Measurements from ENCODE around the gene EGFLAM. TPM values are rescaled to one million over a fixed set of nuclear protein-coding genes. Genes with fewer than 3 reads are reported as not detected.

Gene EGFLAM
- total RNA-seq, 2 experiments from 2014 or later, result not detected

- Mint-ChIP-seq H3K9me3 (no peaks in the 10 kb centered on the region), H3K27me3 (peaks cover 20% of the 10 kb centered on the region), H3K4me3 (no peak overlapping the region), H3K27ac (no peak overlapping the region), H3K36me3 (ENCODE audit: low read depth) (no peaks in the 10 kb centered on the region), H3K4me1 (ENCODE audit: low read depth) (peaks cover 16% of the 10 kb centered on the region)
- TF ChIP-seq, protein P1, sequence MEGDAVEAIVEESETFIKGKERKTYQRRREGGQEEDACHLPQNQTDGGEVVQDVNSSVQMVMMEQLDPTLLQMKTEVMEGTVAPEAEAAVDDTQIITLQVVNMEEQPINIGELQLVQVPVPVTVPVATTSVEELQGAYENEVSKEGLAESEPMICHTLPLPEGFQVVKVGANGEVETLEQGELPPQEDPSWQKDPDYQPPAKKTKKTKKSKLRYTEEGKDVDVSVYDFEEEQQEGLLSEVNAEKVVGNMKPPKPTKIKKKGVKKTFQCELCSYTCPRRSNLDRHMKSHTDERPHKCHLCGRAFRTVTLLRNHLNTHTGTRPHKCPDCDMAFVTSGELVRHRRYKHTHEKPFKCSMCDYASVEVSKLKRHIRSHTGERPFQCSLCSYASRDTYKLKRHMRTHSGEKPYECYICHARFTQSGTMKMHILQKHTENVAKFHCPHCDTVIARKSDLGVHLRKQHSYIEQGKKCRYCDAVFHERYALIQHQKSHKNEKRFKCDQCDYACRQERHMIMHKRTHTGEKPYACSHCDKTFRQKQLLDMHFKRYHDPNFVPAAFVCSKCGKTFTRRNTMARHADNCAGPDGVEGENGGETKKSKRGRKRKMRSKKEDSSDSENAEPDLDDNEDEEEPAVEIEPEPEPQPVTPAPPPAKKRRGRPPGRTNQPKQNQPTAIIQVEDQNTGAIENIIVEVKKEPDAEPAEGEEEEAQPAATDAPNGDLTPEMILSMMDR (IDR thresholded peaks at IDR 0.05), result no peak
- intact Hi-C loops (cut with micrococcal nuclease), result no loop called here
- ATAC-seq (no peak), DNase-seq (no peak)
- POLR2A ChIA-PET, result no interaction called here
- CTCF ChIA-PET, result interaction anchor here (0.9 kb wide), 1 partner anchor 422 kb away, joined by 4 read pairs; no protein-coding TSS in a partner anchor
Measured at GRCh38 chr5:38375423-38375822, 117.1 kb downstream of the EGFLAM start.

DNA sequence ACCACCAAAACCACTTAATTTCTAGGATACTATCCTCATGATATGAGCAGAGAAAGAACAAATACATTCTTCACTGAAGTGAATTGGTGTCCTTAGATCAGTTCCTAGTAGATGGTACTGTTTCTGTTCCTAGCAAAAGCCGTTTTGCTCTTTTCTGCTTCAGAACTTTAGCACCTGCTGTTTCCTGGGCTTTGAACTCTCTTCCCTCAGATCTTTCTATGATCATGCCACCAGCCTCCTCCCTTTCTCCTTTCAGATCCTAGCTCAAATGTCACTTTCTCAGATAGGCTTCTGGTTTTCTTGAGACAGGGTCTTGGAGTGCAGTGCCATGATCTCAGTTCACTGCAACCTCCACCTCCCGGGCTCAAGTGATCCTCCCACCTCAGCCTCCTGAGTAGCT, 118.0 kb downstream of the EGFLAM start:
- ChIA-PET POLR2A (no interaction called here), CTCF (interaction anchor here (1.0 kb wide), 1 partner anchor 432 kb away, joined by 3 read pairs; no protein-coding TSS in a partner anchor)
- Mint-ChIP-seq H3K4me1 (ENCODE audit: low read depth) (peaks cover 16% of the 10 kb centered on the region), H3K4me3 (no peak overlapping the region), H3K27me3 (peaks cover 24% of the 10 kb centered on the region), H3K36me3 (ENCODE audit: low read depth) (no peaks in the 10 kb centered on the region), H3K9me3 (no peaks in the 10 kb centered on the region), H3K27ac (no peak overlapping the region)
- intact Hi-C loops (cut with micrococcal nuclease), result no loop called here
- TF ChIP-seq, protein P1 (IDR thresholded peaks at IDR 0.05), result no peak
- ATAC-seq (no peak), DNase-seq (no peak)

DNA sequence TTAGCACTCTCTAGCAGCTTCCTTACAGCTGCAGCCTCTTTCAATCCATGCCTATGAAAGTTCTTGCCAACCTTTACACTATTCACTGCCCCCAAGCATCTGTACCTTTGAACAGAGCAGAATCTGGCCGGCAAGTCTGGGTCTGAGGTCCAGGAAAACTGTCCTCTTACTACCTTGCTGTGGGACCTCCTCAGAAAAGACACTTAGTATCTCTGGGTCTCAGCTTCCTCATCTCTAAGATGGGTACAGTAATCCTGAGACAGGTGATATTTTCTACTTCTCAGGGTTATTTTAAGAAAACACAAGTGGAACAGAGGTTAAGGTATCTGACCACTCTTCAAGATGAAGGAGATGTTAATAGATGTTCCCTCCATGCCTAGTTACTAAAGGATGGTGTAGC, 120.2 kb downstream of the EGFLAM start:
- Mint-ChIP-seq H3K9me3 (no peaks in the 10 kb centered on the region), H3K4me3 (no peak overlapping the region), H3K27ac (no peak overlapping the region), H3K36me3 (ENCODE audit: low read depth) (no peaks in the 10 kb centered on the region), H3K27me3 (peaks cover 29% of the 10 kb centered on the region), H3K4me1 (ENCODE audit: low read depth) (peaks cover 16% of the 10 kb centered on the region)
- CTCF ChIA-PET, result interaction anchor here (1.2 kb wide), 1 partner anchor 63 kb away, joined by 3 read pairs; no protein-coding TSS in a partner anchor
- ATAC-seq, result no peak
- no peak for DNase-seq
- POLR2A ChIA-PET, result no interaction called here
- intact Hi-C loops (cut with micrococcal nuclease), result no loop called here
- TF ChIP-seq, protein P1 (IDR thresholded peaks at IDR 0.05), result no peak

GRCh38 chr5:38379350-38379937, 121.1 kb downstream of the EGFLAM start:
- Mint-ChIP-seq H3K27me3 (peaks cover 28% of the 10 kb centered on the region), H3K4me3 (no peak overlapping the region), H3K4me1 (ENCODE audit: low read depth) (peaks cover 16% of the 10 kb centered on the region), H3K27ac (no peak overlapping the region), H3K9me3 (no peaks in the 10 kb centered on the region), H3K36me3 (ENCODE audit: low read depth) (no peaks in the 10 kb centered on the region)
- ChIA-PET POLR2A (no interaction called here), CTCF (interaction anchor here (1.3 kb wide), 1 partner anchor 62 kb away, joined by 3 read pairs; no protein-coding TSS in a partner anchor)
- intact Hi-C loops (cut with micrococcal nuclease), result no loop called here
- TF ChIP-seq, protein P1 (IDR thresholded peaks at IDR 0.05), result no peak
- no peak for DNase-seq
- no peak for ATAC-seq

GRCh38 chr5:38380537-38380936, 122.2 kb downstream of the EGFLAM start:
- Mint-ChIP-seq H3K4me3 (no peak overlapping the region), H3K36me3 (ENCODE audit: low read depth) (no peaks in the 10 kb centered on the region), H3K9me3 (no peaks in the 10 kb centered on the region), H3K27me3 (peaks cover 27% of the 10 kb centered on the region), H3K4me1 (ENCODE audit: low read depth) (peaks cover 16% of the 10 kb centered on the region), H3K27ac (no peak overlapping the region)
- CTCF ChIA-PET, result interaction anchor here (1.3 kb wide), 1 partner anchor 61 kb away, joined by 3 read pairs; no protein-coding TSS in a partner anchor
- POLR2A ChIA-PET, result no interaction called here
- DNase-seq, result no peak
- intact Hi-C loops (cut with micrococcal nuclease), result no loop called here
- ATAC-seq, result no peak
- TF ChIP-seq, protein P1 (IDR thresholded peaks at IDR 0.05), result no peak

Measured in activated CD8-positive, alpha-beta T cell treated with anti-CD3 and anti-CD28 coated beads for 36 hours (primary cell).